GM10266 (cell line): ENCODE data around the gene DIS3L2.

Experiments
- DNase-seq: peaks from one replicate; pipeline ENCODE4 v3.0.0; 2012; ENCODE audit errors: extremely low spot score
- CTCF ChIP-seq: IDR thresholded peaks from 2 replicates; pipeline ENCODE4 v1.5.1; 2012; ENCODE audit warnings: mild to moderate bottlenecking, low read depth; ENCODE audit not compliant: control insufficient read depth, insufficient read depth; ENCODE audit errors: missing control alignments

The DIS3L2 gene

GRCh38 chr2:231920366-231920765 is 41.1 kb upstream of the DIS3L2 start:
- TF ChIP-seq CTCF = no peak
- no peak for DNase-seq

- DNase-seq = no peak
- TF ChIP-seq CTCF = no peak
Observed at GRCh38 chr2:231920795-231921194, 40.7 kb upstream of the DIS3L2 start.

- no peak for TF ChIP-seq CTCF
- DNase-seq = no peak
Observed at GRCh38 chr2:231922311-231923009, 39.1 kb upstream of the DIS3L2 start.

- no peak for DNase-seq
- TF ChIP-seq CTCF = no peak
Observed at GRCh38 chr2:231923010-231923344, 38.5 kb upstream of the DIS3L2 start.

GRCh38 chr2:231923951-231924888 is 37.3 kb upstream of the DIS3L2 start:
- TF ChIP-seq CTCF = no peak
- DNase-seq = no peak

GRCh38 chr2:231924889-231925275 is 36.6 kb upstream of the DIS3L2 start:
- TF ChIP-seq CTCF = no peak
- DNase-seq = no peak
